H1 (cell line): ENCODE results near the gene WIPF3. TPM values are rescaled to one million over a fixed set of nuclear protein-coding genes. Genes with fewer than 3 reads are reported as not detected.

Experiments used
- CTCF ChIP-seq, 3 experiments: IDR thresholded peaks; 1 replicate in 2 of 3; 2 replicates in 1 of 3; pipeline versions ENCODE4 v1.5.1 to v1.6.1; 2011; ENCODE audit warnings: low read length in 3 of 3, mild to moderate bottlenecking in 3 of 3, inconsistent platforms in 2 of 3, low read depth in 1 of 3, moderate library complexity in 1 of 3; ENCODE audit not compliant: insufficient read depth in 1 of 3; ENCODE audit errors: control extremely low read depth in 1 of 3
- EGR1 ChIP-seq: IDR thresholded peaks from 2 replicates; pipeline ENCODE4 v1.6.1; 2011; ENCODE audit warnings: low read depth, low read length, borderline replicate concordance
- PHF8 ChIP-seq: fragments of 200-600 bp; sonication (generic); conservative IDR thresholded peaks from 2 replicates; pipeline ENCODE4 v1.7.1; 2012; ENCODE audit warnings: low read depth, mild to moderate bottlenecking, inconsistent platforms, low read length, moderate library complexity
- RXRA ChIP-seq: IDR thresholded peaks from 2 replicates; pipeline ENCODE4 v1.6.1; 2011; ENCODE audit warnings: low read depth, mild to moderate bottlenecking, low read length, moderate library complexity; ENCODE audit not compliant: insufficient read depth
- TAF7 ChIP-seq: optimal IDR thresholded peaks from 2 replicates; pipeline ENCODE3; 2011; ENCODE audit warnings: low read depth, mild to moderate bottlenecking, inconsistent platforms, low read length, moderate library complexity, borderline replicate concordance
- polyA plus RNA-seq, 7 experiments: library from polyadenylated mRNA; depleted of rRNA in 3 of 7; stranded (reverse) in 5 of 7; unstranded in 2 of 7; fragments of >200 nt in 5 of 7; fragments of 200-250 nt in 2 of 7; gene quantifications; 1 replicate in 5 of 7; 2 replicates in 1 of 7; 4 replicates in 1 of 7; pipeline versions ENCODE4 v1.2.1 to v1.2.3, GENCODE V29; 2011 to 2013; ENCODE audit warnings: missing spikeins in 2 of 7, mixed read lengths in 2 of 7
- total RNA-seq: library from RNA; stranded (reverse); fragmentation: NEBNext Ultra II Directional; extraction: Animal tissue kit (Norgen Biotek cat#: 25700); gene quantifications from 2 replicates; pipeline ENCODE4 v1.2.1, GENCODE V29; 2021

WIPF3 gene
- total and polyA plus RNA-seq, 2 of the 8 experiments (the other 6 are each of a cell fraction or from before 2014, with no cell fraction given): 5.0 to 12.1 TPM

GRCh38 chr7:29917641-29918040 is 111.3 kb downstream of the WIPF3 start (continued):
- TF ChIP-seq CTCF (IDR thresholded peaks at IDR 0.05; ENCODE audit: control extremely low read depth in 1 of 3, insufficient read depth in 1 of 3, low read depth in 1 of 3, low read length in 3 of 3) (no peak), PHF8 (no peak), EGR1 (no peak), TAF7 (no peak), RXRA (no peak)
